HG02840 (cell line): ENCODE data around the gene JCAD.

Experiments
- ATAC-seq: cut with Tn5 transposase; IDR thresholded peaks from one replicate; pipeline ENCODE4 v1.9.1; 2021; ENCODE audit warnings: mild to moderate bottlenecking, moderate library complexity, moderate number of reproducible peaks; ENCODE audit not compliant: unreplicated experiment, low FRiP score

JCAD gene

DNA sequence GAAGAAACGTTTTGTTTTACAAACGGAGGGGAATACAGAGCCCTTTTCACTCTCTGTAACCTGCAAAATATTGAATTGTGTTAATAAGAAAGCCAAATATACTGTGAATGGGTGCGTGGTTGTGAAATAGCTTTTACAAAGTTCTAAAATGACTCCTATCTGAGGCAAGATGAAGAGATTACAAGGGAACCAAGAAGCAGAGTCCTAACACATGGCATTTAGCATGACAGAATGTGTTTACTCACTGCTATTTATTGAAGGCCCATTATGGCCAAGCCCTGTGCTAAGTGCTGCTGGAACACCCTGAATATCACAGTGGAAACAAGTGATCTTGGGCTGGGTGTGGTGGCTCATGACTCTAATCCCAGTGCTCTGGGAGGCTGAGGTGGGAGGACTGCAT lies 12.9 kb downstream of the JCAD start:
- no peak for ATAC-seq

DNA sequence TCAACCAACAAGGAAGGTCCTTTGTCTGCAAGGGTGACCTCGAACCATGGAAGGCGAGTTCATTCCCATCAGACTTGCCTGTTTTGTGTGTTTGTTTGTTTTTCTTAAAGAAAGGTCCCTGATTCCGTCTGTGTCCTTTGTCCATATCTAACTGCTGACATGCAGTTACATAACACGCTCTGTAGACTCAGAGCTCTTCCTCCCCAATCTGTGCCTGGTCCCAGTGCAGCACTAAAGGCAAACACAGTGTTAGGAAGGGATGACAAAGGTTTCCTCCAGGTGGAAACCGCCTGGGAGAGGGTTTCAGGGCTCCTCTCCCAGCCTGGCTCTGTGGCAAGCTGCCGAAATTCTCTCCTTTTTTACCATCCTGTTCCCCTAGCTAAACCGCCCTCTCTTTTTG lies 13.4 kb downstream of the JCAD start:
- no peak for ATAC-seq

GRCh38 chr10:30043476-30044270 lies 15.7 kb downstream of the JCAD start:
- no peak for ATAC-seq

- ATAC-seq, result no peak
Measured at GRCh38 chr10:30042820-30043219, 16.6 kb downstream of the JCAD start.

GRCh38 chr10:30041196-30042105 lies 17.9 kb downstream of the JCAD start:
- no peak for ATAC-seq

- no peak for ATAC-seq
Measured at GRCh38 chr10:30040597-30040996, 18.8 kb downstream of the JCAD start.

GRCh38 chr10:30039988-30040387 lies 19.4 kb downstream of the JCAD start:
- no peak for ATAC-seq

DNA sequence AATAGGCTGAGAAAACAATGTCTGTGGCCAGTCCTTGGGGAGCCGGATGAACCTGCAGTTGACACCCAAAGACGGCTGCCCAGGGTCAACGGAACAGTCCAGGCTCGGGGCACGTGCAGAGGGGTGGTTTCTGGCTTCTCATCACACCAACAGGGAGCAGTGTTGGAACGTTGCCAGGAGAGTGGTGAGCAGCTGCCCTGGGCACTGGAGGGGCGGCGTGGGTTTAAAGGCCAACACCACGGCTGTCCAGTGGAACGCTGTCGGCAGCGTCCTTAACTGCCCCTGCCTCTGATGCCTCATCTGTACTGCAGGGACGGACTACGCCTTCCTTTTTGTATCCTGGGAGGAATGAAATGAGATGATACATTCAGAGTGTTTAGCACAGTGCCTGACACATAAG lies 19.8 kb downstream of the JCAD start:
- ATAC-seq, result no peak

DNA sequence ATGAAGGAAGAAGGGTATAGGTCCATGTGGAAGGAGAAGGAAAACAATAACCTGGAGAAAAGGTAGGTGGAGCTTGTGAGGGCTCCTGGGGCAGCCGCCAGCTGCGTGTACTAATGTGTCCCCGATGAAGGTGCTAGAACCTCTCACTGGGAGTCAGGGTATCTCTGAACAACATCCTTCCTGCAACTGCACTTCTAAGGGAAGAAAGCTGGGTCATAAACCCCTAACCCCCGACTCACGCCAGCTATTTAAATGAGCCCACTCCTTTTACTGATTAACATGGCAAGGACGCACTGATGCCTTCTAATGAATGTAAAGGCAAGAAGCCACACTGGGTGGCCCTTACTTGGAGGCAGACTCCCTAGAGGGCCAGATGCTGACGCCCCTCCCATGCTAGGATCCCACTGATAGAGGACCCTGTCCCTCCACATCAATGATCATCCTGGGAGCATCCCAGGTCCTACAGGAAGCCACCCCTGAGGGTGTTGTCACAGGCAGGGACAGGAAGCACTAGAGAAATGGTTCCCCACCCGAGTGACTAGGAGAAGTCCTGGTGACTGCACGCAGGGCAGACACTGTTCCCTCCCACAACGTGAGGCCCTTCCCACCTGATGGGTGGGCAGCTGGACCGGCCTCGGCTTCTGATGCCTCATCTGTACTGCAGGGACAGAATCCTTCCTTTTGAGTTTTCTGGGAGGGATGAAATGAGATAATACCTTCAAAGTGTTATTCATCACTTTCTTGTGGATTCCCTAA lies 20.4 kb downstream of the JCAD start:
- no peak for ATAC-seq

GRCh38 chr10:30037620-30038336 lies 21.6 kb downstream of the JCAD start:
- no peak for ATAC-seq

GRCh38 chr10:30036811-30037210 lies 22.6 kb downstream of the JCAD start:
- ATAC-seq, result no peak

DNA sequence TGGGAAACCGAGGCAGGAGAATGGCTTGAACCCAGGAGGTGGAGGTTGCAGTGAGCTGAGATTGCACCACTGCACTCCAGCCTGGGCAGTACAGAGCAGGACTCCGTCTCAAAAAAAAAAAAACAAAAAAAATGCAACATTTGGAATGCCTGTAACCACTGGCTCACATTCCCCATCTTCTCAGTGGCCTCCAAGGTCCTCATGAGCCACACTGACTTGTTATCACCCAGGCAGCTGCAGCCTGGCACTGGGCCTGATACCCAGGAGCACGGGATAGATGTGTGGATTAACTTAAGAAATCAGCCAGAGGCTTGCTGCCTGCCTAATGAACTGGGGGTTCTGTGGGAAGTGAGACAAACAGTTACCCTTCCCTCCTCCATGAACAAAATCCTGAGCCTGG lies 23.0 kb downstream of the JCAD start:
- ATAC-seq, result no peak

GRCh38 chr10:30034433-30035137 lies 24.8 kb downstream of the JCAD start:
- no peak for ATAC-seq

DNA sequence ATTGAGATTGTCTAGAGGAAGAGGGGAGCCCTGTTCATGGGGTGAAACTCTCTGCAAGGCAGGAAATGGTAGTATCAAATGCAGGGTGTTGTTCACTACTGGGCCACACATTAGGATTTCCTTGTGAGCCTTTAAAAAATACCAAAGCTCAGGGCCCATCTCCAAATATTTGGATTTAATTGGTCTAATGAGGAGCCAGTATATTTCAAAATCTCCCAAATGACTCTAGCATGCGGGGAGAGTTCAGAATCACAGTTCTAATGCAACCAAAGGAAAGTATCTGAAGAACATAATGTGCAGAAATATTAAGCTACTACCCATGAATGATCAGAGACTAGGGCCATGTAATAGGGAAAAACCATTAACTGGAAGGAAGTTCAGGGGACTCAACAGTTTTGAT lies 27.3 kb downstream of the JCAD start:
- no peak for ATAC-seq

GRCh38 chr10:30029872-30030256 lies 29.5 kb downstream of the JCAD start:
- ATAC-seq, result no peak

- ATAC-seq, result no peak
Measured at GRCh38 chr10:30029164-30029871, 30.1 kb downstream of the JCAD start.

DNA sequence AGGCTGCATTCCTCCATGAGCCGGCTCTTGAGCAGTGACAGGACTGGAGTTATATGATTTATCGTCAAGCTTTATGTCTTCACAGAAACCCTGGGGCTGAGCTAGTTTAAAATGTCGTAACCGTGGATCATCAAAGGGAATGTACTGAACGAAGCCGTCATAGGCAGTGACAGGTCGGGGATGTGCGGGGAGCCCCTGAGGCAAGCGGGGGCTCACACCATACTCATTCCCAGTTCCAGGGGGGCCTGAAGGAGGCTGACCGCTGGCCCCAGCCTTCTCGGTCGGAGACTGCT lies 30.7 kb downstream of the JCAD start:
- no peak for ATAC-seq

- ATAC-seq, result no peak
Measured at GRCh38 chr10:30028006-30028737, 31.2 kb downstream of the JCAD start.
